HG03432 (cell line): ENCODE measurements around the gene HNRNPK.
A peak's percentile ranks its signal among the peaks of the same experiment; 100 is the strongest.

Source experiments
- ATAC-seq: cut with Tn5 transposase; IDR thresholded peaks from one replicate; pipeline ENCODE4 v1.9.1; 2021; ENCODE audit warnings: mild to moderate bottlenecking, moderate library complexity; ENCODE audit not compliant: unreplicated experiment

HNRNPK gene

DNA sequence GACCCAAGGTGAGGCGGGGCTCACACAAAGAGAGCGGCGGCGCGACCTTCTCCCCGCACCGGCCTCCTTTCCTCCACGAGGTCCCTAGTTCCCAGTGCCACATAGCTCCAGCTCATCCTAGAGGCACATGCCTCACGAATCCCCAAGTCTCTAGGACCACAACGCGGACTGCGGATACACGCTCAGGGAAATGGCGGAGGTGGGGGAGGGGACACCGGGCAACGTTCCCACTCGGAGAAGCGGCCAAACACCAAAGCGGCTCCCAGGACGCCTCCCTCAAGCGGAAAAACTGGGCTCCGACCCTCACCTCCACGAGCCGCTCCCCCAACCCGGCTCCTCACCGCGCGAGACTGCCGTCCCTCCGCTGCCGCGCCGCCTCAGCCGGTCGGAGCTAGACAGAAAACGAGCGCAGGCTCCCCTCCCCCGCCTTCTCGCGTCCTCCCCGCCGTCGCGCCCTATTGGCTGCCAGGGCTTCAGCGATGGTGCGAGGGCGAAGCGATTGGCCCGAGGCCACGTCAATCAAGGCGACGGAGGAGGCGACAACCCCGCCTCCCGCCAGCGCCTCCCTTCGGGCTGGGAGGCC is at the start of gene HNRNPK:
HNRNPK (minus strand) TSS at position 404 of the 583 bp plus-strand sequence. CDS start 1,963 bp downstream, outside the sequence.
- ATAC-seq: peak; percentile 88

DNA sequence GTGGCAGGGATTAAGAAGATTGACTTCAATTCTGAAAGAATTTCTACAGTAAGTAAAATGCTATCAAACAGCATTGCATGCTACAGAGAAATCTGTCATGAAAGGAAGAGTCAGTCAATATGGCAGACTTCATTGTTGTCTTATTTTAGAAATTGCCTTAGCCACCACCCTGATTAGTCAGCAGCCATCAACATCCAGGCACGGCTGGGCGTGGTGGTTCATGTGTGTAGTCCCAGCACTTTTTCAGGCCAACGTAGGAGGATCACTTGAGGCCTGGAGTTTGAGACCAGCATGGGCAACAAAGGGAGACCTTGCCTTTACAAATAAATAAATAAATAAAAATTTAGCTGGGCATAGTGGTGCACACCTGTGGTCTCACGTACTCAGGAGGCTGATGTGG is 47.2 kb upstream of the HNRNPK start:
- no peak for ATAC-seq

DNA sequence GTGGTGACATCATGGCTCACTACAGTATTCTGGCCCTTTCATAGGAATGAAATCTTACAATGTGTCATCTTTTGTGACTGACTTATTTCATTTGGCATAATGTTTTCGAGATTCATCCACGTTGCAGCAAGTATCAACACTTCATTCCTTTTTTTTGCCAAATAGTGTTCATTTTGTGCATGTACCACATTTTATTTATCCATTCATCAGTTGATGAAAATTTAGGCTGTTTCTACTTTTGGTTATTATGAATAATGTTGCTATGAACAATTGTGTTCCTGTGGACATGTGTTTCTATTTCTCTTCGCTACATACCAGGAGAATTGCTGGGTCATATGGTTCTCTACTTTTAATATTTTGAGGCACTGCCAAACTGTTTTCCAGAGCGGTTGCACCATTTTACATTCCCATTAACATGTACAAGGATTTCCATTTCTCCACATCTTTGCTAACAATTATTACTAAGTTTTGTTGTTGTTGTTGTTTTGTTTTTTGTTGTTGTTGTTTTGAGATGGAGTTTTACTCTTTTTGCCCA is 44.1 kb upstream of the HNRNPK start:
- no peak for ATAC-seq

DNA sequence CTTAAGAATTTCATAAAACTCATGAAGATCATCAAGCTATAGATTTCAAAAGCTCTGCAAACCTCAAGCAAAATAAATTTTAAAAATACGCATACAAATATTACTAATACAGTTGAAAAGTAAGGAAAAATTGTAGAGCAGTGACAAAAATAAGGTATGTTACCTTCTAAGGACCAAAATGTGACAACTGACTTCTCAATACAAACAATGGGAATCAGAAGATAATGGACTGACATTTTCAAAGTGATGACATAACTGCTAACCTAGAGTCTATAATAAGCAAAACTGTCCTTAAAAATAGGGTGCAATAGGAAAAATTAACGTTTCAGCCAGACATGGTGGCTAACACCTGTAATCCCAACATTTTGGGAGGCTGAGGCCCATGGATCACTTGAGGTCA is 27.6 kb upstream of the HNRNPK start:
- no peak for ATAC-seq

DNA sequence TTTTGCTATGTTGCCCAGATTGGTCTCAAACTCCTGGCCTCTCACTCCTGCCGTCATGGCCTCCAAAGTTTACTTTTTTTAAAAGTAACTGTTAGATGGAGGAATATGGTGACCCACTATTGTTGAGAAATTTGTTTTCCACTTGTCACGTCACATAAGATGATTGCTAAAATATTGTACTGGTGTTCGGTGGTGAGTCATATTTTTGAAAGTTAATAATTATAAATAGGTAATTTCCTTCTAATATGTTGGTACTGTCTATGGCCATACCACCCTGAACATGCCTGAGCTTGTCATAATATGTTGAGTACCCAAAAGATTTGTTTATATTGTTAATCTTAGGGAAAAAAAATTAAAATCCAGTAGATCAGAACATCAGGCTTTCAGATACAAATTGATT is 23.2 kb upstream of the HNRNPK start:
- no peak for ATAC-seq

DNA sequence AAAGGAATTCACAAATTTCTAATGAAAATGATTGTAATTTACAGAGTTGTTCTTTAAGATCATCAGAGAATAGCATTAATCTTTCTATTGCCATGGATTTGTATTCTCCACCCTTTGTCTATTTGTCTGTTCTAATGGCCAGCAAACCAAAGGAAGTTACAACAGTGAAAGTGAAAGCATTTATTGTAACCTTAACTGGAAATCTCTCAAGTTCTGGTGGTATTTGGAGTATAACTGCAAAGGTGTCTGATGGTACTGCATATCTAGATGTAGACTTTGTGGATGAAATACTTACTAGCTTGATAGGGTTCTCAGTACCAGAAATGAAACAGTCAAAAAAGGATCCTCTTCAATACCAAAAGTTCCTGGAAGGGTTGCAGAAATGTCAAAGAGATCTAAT is 22.3 kb upstream of the HNRNPK start:
- ATAC-seq: peak; percentile 75

DNA sequence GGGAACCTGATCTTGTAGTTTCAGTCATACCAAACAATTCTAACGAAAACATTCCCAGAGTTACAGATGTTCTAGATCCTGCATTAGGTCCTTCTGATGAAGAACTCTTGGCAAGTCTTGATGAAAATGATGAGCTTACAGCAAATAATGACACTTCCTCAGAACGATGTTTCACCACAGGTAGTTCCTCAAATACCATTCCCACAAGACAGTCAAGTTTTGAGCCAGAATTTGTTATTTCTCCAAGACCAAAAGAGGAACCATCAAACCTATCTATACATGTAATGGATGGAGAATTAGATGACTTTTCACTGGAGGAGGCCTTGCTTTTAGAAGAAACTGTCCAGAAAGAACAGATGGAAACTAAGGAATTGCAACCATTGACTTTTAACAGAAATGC is 21.6 kb upstream of the HNRNPK start:
- no peak for ATAC-seq

DNA sequence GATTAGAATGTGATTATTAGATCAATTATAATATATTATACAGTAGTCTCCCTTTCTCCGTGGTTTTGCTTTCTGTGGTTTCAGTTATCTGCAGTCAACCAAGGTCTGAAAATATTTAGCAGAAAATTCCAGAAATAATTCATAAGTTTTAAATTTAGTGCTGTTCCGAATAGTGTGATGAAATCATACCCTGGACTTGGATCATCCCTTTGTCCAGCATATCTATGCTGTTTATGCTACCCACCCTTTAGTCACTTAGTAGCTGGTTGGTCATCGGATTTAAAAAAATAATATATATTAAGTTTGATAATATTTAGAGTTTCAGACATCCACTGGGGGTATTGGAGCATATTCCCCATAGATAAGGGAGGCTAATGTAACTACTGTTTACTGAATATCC is 20.2 kb upstream of the HNRNPK start:
- ATAC-seq: no peak

DNA sequence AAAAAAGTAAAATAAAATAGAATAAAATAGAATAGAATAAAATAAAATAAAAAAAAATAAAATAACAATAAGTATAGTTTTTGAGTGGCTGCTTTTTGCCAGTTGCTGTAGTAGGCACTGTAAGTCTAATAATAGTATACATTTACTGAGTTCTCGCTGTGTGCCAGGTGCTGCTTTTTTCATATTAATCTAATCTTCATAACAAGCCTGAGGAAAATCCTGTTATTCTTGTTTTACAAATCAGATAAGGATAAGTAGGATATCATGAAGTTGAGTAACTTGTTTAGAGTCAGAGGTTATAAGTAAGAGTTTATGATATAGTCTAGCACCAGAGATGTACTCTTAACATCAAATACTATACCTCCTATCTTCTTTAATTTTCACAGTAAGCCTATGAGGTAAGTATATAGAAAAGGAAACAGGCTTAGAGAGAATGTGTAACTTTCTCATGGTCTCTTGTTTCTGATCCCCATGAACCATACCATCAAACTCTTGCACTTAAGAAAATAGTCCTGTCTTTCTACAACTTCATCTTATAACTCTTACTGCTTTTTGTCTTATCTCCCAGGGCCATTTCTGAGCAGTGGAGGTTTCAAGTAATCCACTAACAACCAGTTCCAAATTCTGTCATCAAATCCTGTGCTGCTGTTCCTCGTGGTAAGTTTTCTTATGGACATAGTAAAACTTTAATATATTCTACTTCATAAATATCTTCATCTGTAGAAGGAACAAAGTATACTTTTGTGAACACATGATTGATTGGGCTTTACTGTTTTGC is 19.3 kb upstream of the HNRNPK start:
- no peak for ATAC-seq

DNA sequence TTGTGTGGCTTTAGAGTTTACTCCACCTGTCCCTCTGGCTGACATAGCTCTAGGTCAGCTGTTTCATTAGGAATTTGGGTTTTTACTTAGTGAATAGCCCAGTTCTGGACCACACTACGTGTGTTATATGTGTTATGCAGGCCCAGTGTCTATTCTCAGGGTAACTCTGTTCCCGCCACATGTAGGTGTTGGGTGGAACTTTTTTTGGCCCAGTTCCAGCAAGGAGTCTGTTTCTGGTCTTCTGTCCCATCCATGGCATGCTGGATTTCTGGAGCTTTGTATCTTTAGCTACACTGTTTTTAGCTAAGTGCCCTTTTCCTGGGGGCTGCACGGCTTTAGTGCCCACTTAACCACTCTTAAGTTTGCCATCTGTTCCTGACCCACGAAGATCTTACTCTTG is 16.1 kb upstream of the HNRNPK start:
- ATAC-seq: no peak

DNA sequence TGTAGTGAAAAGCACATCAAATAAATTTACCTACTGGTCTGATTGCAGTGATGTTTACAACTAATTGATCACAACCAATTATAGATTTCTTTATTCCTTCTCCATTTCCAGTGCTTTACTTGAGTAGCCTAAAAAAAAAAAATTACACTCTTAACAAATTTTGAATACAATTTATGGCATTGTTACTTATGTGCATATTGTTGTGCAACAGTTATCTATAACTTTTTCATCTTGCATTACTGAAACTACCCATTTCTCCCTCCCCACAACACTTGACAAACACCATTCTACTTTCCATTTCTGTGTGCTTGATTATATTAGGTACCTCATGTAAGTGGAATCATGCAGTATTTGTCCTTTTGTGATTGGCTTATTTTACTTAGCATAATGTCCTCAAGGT is 12.9 kb upstream of the HNRNPK start:
- no peak for ATAC-seq

DNA sequence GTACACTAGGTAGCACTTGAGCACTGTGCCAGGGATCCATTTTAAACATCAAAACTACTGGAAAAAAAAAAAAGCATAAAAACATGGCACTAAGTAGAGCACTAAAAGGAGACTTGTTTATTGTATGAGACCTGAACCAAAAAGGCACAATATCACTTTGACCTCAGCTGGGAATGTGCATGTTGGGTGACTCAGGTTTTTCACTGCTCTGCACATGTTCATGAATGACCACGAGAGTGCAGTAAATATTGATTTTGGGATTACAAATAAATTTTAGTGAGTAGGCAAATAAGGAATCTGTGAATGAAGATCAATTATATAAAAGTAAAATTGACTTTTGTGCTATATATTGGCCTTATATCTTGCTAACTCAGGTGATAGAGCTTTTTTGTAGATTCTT is 12.4 kb upstream of the HNRNPK start:
- ATAC-seq: no peak

DNA sequence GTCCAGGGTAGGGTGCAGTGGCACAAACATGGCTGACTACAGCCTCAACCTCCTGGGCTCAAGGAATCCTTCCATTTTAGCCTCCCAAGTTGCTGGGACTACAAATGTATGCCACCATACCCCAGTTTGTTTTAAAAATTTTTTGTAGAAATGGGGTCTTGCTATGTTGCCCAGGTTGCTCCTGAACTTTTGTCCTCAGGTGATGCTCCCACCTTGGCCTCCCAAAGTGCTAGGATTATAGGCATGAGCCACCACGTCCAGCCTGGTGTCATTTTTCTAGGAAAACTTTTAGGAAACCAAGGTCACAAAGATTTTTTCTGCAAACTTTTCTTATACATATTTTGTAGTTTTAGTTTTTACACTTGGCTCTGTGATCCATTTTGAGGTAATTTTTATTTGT is 11.3 kb upstream of the HNRNPK start:
- ATAC-seq: no peak

DNA sequence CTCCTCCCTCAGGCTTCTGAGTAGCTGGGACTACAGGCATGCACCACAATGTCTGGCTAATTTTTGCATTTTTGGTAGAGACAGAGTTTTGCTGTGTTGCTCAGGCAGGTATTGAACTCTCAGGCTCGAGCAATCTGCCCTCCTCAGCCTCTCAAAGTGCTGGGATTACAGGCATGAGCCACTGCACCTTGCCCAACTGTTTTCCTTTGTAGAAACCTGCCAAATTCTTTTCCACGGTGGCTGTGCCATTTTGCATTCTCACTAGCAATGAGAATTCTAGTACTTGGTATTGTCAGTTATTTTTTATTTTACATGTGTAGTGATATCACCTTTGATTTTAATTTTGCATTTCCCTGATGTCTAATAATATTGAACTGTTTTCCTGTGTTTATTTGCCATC is 8.4 kb upstream of the HNRNPK start:
- ATAC-seq: no peak

DNA sequence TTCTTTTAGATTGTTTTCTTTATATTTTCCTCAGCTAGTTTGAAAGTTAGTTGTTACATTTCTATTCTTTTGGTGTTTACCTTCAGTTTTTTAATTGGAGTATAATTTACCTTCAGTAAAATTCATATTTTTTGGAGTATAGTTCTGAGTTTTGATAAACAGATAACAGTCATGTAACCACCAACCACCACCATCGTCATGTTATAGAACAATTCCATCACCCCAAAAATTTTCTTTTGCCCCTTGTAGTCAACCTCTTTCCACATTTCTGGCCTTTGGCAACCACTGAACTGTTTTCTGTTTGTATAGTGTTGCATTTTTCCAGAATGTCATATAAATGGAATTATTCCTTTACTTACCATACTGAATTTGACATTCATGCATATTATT is 7.4 kb upstream of the HNRNPK start:
- no peak for ATAC-seq

DNA sequence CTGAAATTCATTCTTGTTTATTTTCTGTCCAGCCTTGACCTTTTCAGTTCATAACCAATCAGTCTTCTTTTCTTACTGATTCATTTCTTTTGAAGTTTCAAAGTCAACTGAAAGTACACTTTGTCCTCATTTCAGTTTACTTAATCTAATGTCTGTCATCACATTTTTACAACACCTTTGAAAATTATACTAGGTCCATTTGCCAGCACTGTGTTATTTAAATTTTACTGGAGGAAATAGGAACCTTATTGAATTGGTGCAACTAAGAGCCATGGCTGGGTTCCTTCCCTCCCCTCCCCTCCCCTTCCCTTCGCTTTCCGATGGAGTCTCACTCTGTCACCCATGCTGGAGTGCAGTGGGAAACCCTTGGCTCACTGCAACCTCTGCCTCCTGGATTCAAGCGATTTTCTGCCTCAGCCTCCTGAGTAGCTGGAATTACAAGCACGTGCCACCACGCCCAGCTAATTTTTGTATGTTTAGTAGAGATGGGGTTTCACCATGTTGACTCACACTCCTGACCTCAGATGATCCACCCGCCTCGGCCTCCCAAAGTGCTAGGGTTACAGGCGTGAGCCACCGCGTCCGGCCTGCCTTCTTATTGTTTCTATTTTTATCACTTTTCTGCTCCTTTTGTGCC is 6.9 kb upstream of the HNRNPK start:
- no peak for ATAC-seq

DNA sequence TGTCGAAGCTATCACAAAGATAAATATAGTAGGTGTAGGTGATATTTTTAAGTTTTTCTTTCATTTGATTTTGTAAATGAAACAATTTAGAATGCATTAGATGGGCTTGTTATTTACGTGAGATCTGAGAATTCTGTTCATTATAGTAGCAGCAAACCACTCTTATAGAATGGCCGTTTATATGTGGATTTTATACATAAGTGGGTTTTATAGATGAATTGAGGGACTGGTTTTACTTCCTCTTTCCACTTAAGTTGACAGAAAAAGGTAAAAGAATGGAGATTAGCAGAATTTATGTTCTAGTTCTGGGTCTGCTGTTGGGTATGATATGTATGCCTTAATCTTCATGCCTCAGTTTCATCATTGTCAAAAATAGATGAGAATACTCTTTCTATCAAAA is 6.2 kb upstream of the HNRNPK start:
- ATAC-seq: peak; percentile 46

DNA sequence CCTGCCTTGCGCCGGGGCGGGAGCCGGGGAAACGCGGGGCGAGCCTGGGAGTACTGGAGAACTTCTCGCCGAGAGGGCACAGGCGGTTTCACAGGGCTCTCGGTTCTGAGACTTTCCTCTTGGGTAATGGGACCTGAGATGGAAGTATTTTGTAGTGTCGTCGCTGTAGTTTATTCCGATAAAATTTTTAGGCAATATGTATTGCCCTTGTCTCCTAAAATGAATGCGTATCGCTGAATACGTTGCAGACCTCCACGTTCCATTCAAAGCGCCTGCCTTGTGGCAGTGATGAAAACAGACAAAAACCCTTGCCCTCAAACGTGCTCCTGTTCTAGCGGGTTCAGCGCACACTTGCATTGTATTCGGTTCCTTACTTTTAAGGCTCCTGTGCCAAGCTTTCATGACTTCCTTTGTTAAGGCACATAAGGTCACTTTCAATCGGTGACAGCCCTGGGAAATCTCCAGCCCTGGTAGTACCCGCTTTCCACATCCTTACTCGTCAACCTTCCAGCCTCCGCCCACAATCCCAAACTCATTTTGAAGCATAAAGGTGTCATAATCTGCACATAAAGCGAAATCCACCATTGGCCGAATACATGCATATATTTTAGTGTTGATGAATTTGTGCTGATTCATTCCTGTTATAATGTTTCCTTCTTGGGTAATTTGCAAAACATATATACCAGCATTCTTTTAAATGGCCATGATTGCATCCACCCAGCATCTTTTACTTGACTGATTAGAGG is 1.3 kb upstream of the HNRNPK start:
- ATAC-seq: no peak

DNA sequence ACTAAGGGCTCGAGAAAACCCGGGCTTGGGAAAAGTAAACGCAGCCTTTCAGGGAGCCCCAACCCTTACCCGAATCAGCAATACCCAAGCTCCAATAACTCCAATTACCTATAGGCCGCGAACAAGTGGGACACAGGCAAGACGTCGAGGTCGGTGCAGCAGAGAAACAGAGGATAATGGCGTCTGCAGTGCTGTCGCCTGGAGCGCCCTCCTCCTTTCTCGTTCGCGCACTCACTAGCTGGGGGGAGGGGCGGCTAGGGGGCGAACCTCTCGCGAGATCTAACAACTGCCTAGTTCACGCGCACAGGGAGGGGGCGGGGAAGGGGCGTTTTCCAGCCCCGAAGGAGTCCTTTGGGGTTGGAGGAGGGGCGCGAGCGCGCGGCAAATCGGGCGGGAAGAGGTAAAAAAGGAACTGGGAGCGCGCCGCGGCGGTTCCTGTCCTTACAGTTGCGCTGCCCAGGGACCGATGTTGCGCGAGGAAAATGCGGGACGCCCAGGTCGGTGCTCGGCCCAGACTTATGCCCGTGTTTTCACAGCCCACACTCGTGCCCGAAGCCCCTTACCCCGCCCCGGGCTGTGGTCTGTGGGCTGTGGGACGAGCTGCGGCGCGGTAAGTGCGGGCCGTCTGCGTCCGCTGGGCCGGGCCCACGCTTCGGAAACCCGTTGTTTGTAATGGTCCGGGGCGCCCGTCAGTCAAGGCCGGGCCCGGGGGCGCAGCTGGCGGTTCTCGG is 545 bp upstream of the HNRNPK start, which contains the start of gene RMI1:
RMI1 (plus strand) TSS at position 411 of the 731 bp plus-strand sequence. CDS start 20,182 bp downstream, outside the sequence.
- ATAC-seq: peak; percentile 76

DNA sequence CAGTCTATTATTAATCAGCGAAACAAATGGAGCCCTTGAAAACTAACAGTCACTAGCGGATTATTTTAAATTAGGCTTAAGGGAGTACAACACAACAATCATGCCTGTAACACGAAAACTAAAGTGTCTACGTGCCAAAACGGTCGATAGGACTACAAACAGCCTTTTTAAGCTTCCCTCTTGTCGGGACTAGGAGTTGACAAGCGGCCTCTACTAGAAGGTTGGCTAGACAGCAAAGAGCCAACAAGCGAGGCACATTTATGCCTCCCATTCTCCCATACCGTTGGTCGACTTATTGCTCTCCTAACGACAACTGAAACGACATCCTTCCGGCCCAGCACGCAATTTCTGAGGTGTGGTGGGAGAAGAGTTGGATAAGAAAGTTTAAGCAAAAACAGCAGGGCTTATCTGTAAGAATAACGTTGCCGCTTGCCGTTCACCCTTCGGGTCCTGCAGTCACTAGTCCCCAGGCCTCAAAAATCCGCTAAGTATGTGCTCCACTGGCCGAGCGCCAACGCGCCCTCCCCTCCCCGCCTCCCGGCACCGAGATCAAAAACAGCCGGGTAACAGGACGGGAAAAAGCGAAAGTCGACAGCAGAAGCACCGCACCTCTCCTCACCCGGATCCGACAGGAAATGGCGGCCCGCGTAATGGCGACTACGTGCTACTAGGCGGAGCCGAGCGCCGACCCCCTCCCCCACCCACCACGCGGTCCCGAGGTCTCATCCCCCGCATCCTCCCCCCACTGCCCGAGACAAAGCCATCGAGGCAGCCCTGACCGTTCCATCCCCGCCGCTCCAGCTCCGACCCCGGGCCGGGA is 813 bp downstream of the HNRNPK start:
- ATAC-seq: peak; percentile 19
